ENCODE measurements around the gene ZFHX3. TPM values are rescaled to one million over a fixed set of nuclear protein-coding genes. Genes with fewer than 3 reads are reported as not detected.

Gene ZFHX3
- total RNA-seq, 1 experiment from 2014 or later, result 2.0 TPM

- no peak for DNase-seq (ENCODE audit: low read depth)
Measured at GRCh38 chr16:73037845-73038570, 9.9 kb downstream of the ZFHX3 start.

DNA sequence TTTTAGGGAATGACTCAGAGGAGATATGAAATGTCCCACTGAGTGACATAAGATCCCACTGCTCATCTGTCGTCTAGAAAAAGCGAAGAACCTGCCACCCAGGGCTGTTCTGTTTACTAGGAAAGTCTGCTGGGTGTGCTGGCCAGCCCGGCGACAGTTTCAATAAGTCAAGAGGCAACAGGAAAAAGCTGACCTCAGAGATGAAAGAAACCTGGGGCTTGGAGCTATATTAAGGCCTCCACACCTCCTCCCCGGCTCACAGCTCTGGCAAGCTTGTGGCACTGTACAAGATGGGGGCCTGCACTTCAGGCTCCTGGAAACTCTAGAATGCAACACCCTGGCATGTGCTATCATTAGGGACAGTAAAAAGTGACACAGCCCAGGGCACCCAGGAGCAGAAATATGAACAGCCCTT is 10.6 kb downstream of the ZFHX3 start:
- DNase-seq (ENCODE audit: low read depth), result no peak

DNA sequence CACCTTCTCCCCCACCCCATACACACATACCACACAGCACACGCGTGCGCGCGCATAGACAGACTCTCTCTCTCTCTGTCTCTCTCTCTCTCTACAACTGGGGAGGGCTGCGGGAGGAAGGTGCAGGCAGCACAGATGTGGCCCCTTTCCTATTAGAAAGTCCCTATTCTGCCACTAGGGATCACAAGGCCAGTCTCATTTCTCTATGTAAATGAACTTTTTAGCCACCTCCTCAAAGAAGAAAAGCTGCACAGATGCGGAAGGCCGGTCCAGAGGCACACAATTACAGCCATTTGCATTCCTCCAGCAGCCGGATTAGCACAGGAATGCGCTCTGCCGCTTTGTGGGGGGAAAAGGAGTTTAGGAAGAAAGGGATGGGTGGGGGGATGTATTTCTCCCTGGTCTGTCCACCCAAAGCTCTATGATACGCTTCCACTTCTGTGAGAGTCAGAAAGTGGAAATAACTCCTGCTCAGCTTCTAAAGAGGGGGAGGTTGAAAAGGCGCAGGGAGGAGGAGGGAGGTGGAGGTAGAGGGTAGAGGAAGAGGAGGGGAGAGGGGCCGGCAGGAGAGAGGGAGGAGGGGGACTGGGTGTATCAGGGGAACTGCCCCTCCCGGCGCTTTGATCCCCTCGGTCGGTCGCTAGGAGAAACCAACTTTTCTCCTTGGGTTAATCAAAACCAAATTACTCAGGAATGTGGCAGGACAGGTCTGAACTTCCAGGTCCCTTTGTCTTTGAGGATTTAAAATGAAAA is 11.7 kb downstream of the ZFHX3 start:
- DNase-seq (ENCODE audit: low read depth), result no peak

GRCh38 chr16:73034374-73034773 is 13.6 kb downstream of the ZFHX3 start:
- no peak for DNase-seq (ENCODE audit: low read depth)

DNA sequence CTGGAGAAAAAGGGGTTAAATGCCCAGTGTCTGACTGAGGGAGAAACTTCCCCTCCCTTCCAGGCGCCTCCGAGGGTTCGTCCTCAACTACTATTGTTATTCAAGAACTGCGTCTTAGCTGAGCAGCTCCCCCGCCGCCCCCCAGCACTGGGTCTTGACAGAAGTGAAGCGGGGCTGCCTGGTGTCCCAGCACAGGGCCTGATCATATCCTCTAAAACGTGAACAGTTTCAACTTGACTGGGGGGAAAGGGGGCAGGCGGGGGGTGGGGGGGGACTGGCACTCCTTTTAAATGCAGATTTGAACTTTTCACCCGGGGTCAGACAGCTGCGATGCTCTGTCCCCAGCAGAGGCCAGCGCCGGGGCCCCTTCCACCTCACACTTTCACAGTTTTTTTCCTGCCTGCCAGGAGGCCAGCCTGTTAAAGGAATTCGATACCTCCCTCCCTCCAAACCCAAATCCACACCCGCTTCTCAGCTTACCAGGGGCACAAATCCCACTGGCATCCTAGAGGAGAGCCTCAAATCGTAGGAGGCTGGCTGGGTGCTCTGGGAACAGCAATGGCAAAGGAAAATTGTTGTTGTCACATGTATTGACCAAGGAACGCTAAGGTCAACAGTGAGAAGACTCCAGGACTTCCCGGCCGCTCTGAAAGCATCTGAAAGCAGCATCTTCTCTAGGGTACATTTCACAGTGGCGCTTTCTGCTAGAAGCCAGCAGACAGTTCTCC is 14.5 kb downstream of the ZFHX3 start:
- no peak for DNase-seq (ENCODE audit: low read depth)

- DNase-seq (ENCODE audit: low read depth), result no peak
Measured at GRCh38 chr16:73032541-73033270, 15.2 kb downstream of the ZFHX3 start.

DNA sequence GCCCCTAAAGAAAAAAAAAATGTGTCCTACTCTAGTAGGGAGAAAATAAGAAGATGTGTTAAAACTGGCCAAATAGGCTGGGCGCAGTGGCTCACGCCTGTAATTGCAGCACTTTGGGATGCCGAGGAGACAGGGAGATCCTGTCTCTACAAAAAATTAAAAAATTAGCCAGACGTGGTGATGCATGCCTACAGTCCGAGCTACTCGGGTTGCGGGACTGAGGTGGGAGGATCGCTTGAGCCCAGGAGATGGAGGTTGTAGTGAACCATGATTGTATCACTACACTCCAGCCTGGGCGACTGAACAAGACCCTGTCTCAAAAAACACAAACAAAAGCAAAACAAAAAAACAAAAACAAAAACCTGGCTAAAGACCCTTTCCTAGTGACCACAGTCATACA is 15.9 kb downstream of the ZFHX3 start:
- no peak for DNase-seq (ENCODE audit: low read depth)

GRCh38 chr16:73031155-73031866 is 16.6 kb downstream of the ZFHX3 start:
- DNase-seq (ENCODE audit: low read depth), result peak; percentile 52

- no peak for DNase-seq (ENCODE audit: low read depth)
Measured at GRCh38 chr16:73028721-73029361, 19.1 kb downstream of the ZFHX3 start.

DNA sequence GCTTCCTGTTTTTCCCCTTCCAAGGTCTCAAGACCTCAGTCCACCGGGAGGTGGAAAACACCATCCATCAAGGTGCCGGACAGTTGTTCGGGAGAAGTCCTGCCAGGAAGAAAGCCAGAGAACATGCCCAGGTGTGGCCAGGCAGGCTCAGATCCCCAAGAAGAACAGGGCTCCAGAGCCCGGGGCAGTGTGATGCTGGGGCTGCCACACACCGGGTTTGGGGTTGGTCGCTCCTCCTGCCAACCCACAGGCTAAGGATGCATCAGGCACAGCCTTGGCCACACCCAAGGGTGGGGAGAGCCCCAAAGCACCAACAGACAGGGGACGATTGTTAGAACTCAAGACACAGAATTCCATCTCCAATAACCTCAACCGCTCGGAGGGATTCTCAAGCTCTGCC is 19.7 kb downstream of the ZFHX3 start:
- DNase-seq (ENCODE audit: low read depth), result no peak

DNA sequence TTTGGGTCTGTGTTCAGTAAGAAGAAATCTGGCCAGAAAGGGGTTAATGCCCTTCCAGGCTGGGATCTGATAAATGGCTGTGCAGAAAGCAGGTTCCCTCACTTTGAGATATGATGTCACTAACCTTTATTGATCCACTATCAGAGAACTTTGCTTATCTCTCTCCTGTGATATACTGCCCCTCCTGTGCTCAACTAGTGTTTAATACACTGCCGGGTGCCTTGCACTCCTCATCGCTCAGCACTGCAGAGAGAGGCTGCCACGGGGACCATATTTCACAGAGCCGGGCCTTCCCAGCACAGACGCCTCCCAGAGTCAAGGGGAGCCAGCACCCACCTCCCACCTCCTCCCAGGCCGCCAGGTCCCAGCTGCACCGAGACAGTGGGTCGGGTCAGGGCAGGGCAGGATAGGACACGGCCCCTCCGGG is 20.2 kb downstream of the ZFHX3 start:
- DNase-seq (ENCODE audit: low read depth), result no peak

DNA sequence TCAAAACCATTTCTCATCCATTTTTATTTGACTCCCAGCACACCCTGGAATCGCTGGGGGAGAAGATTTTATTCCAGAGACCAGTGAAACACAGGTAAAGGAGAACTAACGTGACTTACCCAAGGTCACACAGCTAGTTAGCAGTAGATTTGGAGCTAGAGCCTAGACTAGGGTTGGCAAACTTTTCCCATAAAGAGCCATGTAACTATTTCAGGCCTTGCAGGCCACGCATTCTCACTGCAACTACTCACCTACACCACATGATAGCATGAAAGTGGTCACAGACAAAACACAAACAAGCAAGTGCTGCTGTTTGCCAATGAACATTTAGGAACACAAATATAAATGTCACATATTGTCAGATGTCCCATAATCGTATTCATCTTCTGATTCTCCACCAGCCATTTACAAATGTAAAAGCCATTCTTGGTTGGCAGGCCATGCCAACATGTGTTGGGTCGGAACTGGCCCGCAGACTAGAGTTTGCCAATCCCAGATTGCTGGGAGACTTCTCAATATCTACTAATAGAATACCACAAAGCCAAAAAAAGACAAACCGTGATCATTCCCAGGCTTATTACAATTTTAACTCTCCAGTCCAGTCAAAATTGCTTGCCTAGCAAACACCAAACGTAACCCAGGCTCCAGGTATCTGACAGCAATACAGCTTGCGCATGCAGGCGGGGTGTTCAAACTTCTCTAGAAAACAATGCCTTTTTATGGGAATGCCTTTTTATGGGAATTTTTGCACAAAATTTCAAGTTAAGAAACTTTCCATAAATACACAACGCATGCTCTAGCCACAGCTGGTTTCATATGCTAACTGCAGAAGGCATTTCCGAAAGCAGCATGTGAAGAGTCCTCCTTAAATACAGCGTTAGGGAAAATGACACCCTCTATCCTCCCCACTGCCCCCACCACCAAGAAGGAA is 20.9 kb downstream of the ZFHX3 start:
- DNase-seq (ENCODE audit: low read depth), result no peak

DNA sequence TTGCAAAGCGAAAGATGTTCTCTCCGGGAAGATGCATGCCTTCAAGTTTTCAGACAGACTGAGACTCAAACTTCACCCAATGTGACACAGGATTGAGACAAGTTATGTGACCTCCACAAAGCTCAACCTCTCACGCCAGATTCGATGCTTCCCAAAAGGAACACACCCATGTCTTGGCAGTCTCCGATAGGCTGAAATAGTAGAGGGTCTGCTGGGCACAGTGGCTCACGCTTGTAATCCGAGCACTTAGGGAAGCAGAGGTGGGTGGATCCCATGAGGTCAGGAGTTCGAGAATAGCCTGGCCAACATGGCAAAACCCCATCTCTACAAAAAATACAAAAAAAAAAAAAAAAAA is 22.1 kb downstream of the ZFHX3 start:
- DNase-seq (ENCODE audit: low read depth), result no peak

GRCh38 chr16:73025151-73025855 is 22.6 kb downstream of the ZFHX3 start:
- no peak for DNase-seq (ENCODE audit: low read depth)

DNA sequence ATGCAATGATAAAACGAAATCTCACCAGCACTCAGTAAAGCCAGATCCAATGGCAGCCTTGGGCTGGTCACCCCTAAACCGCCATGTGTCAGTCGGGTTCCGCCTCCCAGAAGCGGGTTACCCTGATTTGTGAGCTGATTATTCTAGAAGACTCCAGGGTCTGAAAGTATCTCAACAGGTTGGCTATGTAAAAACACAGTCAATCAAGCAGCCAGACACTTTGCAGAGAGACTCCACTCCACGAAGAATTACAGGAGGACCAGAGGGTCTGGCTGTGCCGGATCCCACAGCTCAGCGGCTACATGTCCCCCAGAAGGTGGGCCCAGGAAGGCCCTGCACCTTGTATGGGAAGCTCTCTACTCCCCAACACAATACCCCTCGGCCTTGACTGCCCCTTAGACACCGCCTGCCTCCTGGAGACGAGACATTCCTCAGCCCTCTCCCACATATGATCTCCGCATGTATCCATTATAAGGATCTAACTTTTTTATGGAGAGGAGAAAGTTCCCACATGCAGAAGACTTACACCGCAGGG is 23.3 kb downstream of the ZFHX3 start:
- DNase-seq (ENCODE audit: low read depth), result no peak

DNA sequence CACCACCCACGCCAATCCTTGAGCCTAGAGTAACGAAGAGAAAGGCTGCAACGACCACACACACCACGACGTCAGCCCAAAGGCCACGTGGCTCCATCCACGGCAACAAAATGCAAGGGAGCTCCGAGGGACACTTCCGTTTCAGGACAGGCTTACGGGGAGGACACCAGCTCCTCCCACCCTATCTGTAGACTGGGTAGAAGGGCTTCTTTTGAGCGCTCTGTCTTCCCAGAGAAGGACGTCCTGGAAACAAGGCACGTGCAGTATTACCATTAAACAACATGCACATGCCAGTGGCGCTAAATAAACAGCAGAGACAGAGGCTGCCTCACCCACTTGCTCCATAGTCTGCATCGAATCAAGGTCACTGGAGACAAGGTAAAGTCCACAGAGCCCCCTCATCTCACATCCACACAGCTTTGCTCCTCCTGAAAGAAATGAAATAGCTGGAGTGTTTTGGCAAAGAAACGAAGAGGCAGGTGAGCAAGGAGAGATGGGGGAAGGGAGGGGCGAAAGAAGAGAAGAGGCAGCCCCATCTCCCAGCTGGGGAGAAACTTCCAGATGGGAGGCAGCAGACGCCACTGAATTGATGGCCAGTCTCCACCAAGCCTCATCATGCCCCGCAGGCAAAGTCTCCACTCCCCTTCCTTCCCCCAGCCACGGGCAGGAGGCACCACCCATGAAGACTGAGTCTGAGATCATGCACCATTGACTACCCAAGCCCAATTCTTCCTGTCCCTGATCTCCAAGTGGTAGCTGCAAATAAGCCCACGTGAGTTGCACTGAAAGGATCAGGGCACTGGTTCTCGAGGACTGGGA is 24.0 kb downstream of the ZFHX3 start:
- no peak for DNase-seq (ENCODE audit: low read depth)

GRCh38 chr16:73023320-73023719 is 24.6 kb downstream of the ZFHX3 start:
- no peak for DNase-seq (ENCODE audit: low read depth)

GRCh38 chr16:73022534-73022933 is 25.4 kb downstream of the ZFHX3 start:
- DNase-seq (ENCODE audit: low read depth), result no peak
